Prostate gland (tissue), 2 donors: ENCODE data around the gene MYO18B.

Experiments used
- CTCF ChIP-seq, 4 experiments: fragments of 200-600 bp in 2 of 4; fragments of 450-650 bp in 2 of 4; sonication (generic) in 2 of 4; IDR thresholded peaks; 1 replicate in 3 of 4; 2 replicates in 1 of 4; pipeline ENCODE4 v1.5.1; 2016 to 2019; ENCODE audit warnings: antibody characterized with exemption in 4 of 4, mild to moderate bottlenecking in 2 of 4, moderate library complexity in 2 of 4
- POLR2A ChIP-seq: fragments of 450-650 bp; IDR thresholded peaks from one replicate; pipeline ENCODE4 v1.6.1; 2016; ENCODE audit warnings: antibody characterized with exemption, mild to moderate bottlenecking
- POLR2AphosphoS5 ChIP-seq: sonication (generic); formaldehyde crosslinking; IDR thresholded peaks from one replicate; pipeline ENCODE4 v1.6.1; 2017; ENCODE audit warnings: antibody characterized with exemption

GRCh38 chr22:26075251-26075650 is 333.3 kb downstream of the MYO18B start:
- TF ChIP-seq POLR2A (no peak), CTCF (IDR thresholded peaks at IDR 0.05) (no peak), POLR2AphosphoS5 (no peak)
